Measurements from ENCODE around the gene PALMD. TPM values are rescaled to one million over a fixed set of nuclear protein-coding genes. Genes with fewer than 3 reads are reported as not detected.

Gene PALMD
- total RNA-seq, 1 experiment from 2014 or later, result not detected

- Histone ChIP-seq H2BK12ac (ENCODE audit: insufficient read length, low read depth, low read length) (no peak overlapping the region), H3K9me3 (ENCODE audit: control insufficient read depth, low read depth, low read length) (no peaks in the 10 kb centered on the region), H3K79me2 (ENCODE audit: insufficient read depth, low read length) (no peaks in the 10 kb centered on the region), H4K5ac (ENCODE audit: insufficient read length, low read depth, low read length) (no peak overlapping the region), H2AFZ (ENCODE audit: low read length) (no peak overlapping the region), H3K9ac (ENCODE audit: extremely low read depth, insufficient read length, low read length) (no peak overlapping the region), H3K4me1 (ENCODE audit: insufficient read depth, low read length) (no peaks in the 10 kb centered on the region), H3T11ph (ENCODE audit: low read length) (no peak overlapping the region), H2BK120ac (ENCODE audit: low read depth, low read length, poor library complexity, severe bottlenecking) (no peak overlapping the region), H4K91ac (ENCODE audit: insufficient read length, low read depth, low read length) (no peak overlapping the region), H3K79me1 (ENCODE audit: insufficient read depth, low read depth, low read length, poor library complexity, severe bottlenecking) (no peaks in the 10 kb centered on the region), H3K27me3 (ENCODE audit: insufficient read depth, low read length) (no peaks in the 10 kb centered on the region), H3K56ac (ENCODE audit: insufficient read length, low read depth, low read length) (no peak overlapping the region), H2BK15ac (ENCODE audit: low read depth, low read length) (no peak overlapping the region), H4K20me1 (ENCODE audit: control insufficient read depth, insufficient read depth, insufficient read length) (no peaks in the 10 kb centered on the region), H3K23me2 (ENCODE audit: insufficient read length, low read depth, low read length, poor library complexity, severe bottlenecking) (no peaks in the 10 kb centered on the region), H2AK5ac (ENCODE audit: insufficient read length, low read length) (no peak overlapping the region), H3K4me2 (ENCODE audit: insufficient read depth, insufficient read length, low read length) (no peak overlapping the region), H4K8ac (replicated peaks; ENCODE audit: insufficient read length, low read depth, low read length) (no peak overlapping the region), H3K4ac (ENCODE audit: low read depth, low read length) (no peak overlapping the region), H3K14ac (ENCODE audit: insufficient read depth, low read length) (no peak overlapping the region), H2BK20ac (ENCODE audit: low read depth, low read length, poor library complexity, severe bottlenecking) (no peak overlapping the region), H3K18ac (ENCODE audit: insufficient read length, low read depth, low read length) (no peak overlapping the region), H3K23ac (ENCODE audit: insufficient read length, low read depth, low read length) (no peak overlapping the region), H2BK5ac (ENCODE audit: insufficient read length, low read length) (no peak overlapping the region), H3K27ac (ENCODE audit: insufficient read length, low read depth, low read length) (no peak overlapping the region)
- TF ChIP-seq CTCF (conservative IDR thresholded peaks at IDR 0.05), result no peak
- no peak overlapping the region for H3K27ac Mint-ChIP-seq
- peaks cover 0 to 4% (median 0%) of the 10 kb centered on the region in 3 experiments; a peak in 1 of 7 replicates for H3K36me3 Mint-ChIP-seq (ENCODE audit: insufficient read depth in 1 of 3, low read depth in 3 of 3)
- H3K9me3 Mint-ChIP-seq, result peaks cover 8 to 11% of the 10 kb centered on the region in 2 experiments
- WGBS (ENCODE audit: extremely low coverage, insufficient read length, low lambda C conversion rate), result no CpG with 5 or more reads among the region's 1 CpG
- no peaks in the 10 kb centered on the region for H3K4me1 Mint-ChIP-seq
- H3K27me3 Mint-ChIP-seq (ENCODE audit: low read depth), result no peaks in the 10 kb centered on the region
- no peak overlapping the region for H3K4me3 Mint-ChIP-seq
- DNase-seq, result no peak
These were observed 38.3 kb upstream of the PALMD start for GRCh38 chr1:99607590-99607989.

Measured in H9 (cell line).